ENCODE results near the gene KIF23. TPM values are rescaled to one million over a fixed set of nuclear protein-coding genes. Genes with fewer than 3 reads are reported as not detected.

KIF23 gene
- total RNA-seq: 37.8 to 43.5 TPM (median 38.7 TPM) in 3 replicates

DNA sequence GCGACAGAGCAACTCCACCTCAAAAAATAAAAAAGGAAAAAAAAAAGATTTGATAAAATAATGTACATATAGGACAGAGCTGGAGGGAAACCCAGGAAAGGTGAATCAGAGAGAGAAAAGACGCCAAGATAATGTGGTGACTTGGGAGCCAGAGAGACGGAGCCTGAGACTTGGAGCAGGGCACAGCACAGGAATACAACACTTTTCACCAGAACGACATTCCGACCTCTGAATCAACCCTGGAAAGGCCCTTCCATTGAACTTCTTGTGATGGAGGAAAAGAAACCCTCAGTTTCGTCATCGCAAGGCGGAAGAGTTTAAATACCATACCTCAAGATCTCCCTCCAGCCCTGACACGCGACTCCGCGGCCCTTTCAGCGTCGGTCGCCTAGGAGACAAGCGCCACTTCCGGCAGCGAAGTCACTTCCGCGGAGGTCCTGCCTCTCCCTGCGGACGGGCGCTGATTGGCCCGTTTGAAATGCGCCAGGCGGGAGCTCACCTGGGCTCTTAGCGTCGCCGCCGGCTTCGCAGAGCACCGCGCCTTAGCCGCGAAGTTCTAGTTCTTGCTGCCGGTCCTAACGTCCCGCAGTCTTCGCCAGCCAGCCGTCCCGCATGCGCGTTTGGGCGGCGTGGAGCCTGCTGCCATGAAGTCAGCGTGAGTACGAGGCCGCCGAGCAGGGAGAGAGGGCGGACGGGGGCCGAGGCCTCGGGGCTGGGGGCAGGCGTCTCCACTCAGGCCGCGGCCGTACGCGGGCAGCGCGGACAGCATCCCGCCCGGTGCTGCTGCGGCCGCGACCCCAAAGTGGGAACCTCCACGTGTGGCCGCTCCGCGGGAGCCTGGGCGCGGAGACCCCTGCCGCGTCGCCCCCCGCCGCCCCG, at the start of gene KIF23:
Gene KIF23, plus strand, starts transcription at position 528 of the 879 bp plus-strand sequence. Its CDS starts 117 bp downstream, at position 645.
- Mint-ChIP-seq H3K9me3 (no peaks in the 10 kb centered on the region), H3K4me1 (peaks cover 38% of the 10 kb centered on the region), H3K4me3 (peak within 1 kb of the TSS; percentile 85), H3K36me3 (peaks cover 10% of the 10 kb centered on the region), H3K27me3 (ENCODE audit: low read depth) (no peaks in the 10 kb centered on the region), H3K27ac (peak within 1 kb of the TSS; percentile 98)
- TF ChIP-seq, protein P1, sequence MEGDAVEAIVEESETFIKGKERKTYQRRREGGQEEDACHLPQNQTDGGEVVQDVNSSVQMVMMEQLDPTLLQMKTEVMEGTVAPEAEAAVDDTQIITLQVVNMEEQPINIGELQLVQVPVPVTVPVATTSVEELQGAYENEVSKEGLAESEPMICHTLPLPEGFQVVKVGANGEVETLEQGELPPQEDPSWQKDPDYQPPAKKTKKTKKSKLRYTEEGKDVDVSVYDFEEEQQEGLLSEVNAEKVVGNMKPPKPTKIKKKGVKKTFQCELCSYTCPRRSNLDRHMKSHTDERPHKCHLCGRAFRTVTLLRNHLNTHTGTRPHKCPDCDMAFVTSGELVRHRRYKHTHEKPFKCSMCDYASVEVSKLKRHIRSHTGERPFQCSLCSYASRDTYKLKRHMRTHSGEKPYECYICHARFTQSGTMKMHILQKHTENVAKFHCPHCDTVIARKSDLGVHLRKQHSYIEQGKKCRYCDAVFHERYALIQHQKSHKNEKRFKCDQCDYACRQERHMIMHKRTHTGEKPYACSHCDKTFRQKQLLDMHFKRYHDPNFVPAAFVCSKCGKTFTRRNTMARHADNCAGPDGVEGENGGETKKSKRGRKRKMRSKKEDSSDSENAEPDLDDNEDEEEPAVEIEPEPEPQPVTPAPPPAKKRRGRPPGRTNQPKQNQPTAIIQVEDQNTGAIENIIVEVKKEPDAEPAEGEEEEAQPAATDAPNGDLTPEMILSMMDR (IDR thresholded peaks at IDR 0.05; ENCODE audit: unreplicated experiment): no peak
- peak; percentile 90 to 94 for DNase-seq (ENCODE audit: low spot score in 2 of 2, unreplicated experiment in 2 of 2)

DNA sequence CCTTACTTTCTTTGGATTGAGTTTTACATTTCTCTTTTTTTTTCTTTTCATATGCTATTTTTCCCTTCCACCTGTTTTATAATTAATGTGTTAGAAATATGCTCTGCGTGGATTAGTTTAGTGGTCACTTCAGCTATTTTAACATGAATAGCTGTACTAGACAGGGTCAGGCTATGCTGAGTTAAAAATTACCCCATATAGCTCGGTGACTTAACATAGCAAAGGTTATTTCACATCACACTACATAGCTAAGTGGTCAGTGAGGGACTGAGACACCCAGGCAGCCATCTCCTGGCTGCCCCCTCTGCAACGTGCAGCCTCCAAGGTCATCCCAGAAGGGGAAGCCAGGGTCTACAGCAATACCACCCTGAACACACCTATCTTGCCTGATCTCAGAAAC, 46.9 kb upstream of the KIF23 start:
- Mint-ChIP-seq H3K27me3 (ENCODE audit: low read depth) (no peaks in the 10 kb centered on the region), H3K27ac (no peak overlapping the region), H3K36me3 (no peaks in the 10 kb centered on the region), H3K4me1 (no peaks in the 10 kb centered on the region), H3K9me3 (peaks cover 15% of the 10 kb centered on the region), H3K4me3 (no peak overlapping the region)
- DNase-seq (ENCODE audit: low spot score in 2 of 2, unreplicated experiment in 2 of 2): no peak
- TF ChIP-seq, protein P1 (IDR thresholded peaks at IDR 0.05; ENCODE audit: unreplicated experiment): no peak

DNA sequence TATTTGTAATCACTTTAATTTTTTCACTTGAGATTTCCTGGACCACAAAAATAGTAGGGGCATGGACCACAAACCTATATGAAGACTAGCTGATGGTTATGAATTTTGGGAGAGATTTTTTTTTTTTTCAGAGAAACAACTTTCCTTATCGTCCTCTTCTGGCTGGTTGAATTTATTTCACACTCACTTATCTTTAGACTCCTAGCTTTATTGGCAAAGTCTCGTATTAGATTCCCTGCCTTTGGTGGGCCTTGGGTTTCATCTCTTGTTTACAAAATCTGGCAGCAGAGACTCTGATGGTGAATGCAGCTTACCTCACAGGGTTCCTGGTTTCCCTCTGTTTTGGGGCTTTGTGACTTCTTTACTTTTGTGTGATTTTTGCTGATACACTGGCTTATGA, 44.5 kb upstream of the KIF23 start:
- TF ChIP-seq, protein P1 (IDR thresholded peaks at IDR 0.05; ENCODE audit: unreplicated experiment): no peak
- H3K27me3 Mint-ChIP-seq (ENCODE audit: low read depth): no peaks in the 10 kb centered on the region
- H3K27ac Mint-ChIP-seq: no peak overlapping the region
- H3K9me3 Mint-ChIP-seq: peaks cover 21% of the 10 kb centered on the region
- no peaks in the 10 kb centered on the region for H3K4me1 Mint-ChIP-seq
- H3K4me3 Mint-ChIP-seq: no peak overlapping the region
- H3K36me3 Mint-ChIP-seq: no peaks in the 10 kb centered on the region
- DNase-seq (ENCODE audit: low spot score in 2 of 2, unreplicated experiment in 2 of 2): no peak

DNA sequence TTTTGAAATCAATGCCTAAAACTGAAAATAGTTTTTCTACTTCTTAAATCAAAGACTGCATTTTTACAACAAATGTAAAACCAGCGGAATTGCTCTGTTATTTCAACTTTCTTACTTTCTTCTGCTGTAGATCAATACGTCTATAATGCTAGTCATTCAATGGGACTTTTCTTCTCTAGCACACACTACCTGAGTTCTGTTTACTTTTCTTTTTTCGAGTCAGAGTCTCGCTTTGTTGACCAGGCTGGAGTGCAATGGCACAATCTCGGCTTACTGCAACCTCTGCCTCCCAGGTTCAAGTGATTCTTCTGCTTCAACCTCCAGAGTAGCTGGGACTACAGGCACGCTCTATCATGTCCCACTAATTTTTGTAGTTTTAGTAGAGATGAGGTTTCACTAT, 40.7 kb upstream of the KIF23 start:
- no peak for DNase-seq (ENCODE audit: low spot score in 2 of 2, unreplicated experiment in 2 of 2)
- peaks cover 2% of the 10 kb centered on the region for H3K4me1 Mint-ChIP-seq
- no peaks in the 10 kb centered on the region for H3K36me3 Mint-ChIP-seq
- TF ChIP-seq, protein P1 (IDR thresholded peaks at IDR 0.05; ENCODE audit: unreplicated experiment): no peak
- H3K27me3 Mint-ChIP-seq (ENCODE audit: low read depth): no peaks in the 10 kb centered on the region
- peaks cover 8% of the 10 kb centered on the region for H3K9me3 Mint-ChIP-seq
- H3K4me3 Mint-ChIP-seq: no peak overlapping the region
- H3K27ac Mint-ChIP-seq: no peak overlapping the region

DNA sequence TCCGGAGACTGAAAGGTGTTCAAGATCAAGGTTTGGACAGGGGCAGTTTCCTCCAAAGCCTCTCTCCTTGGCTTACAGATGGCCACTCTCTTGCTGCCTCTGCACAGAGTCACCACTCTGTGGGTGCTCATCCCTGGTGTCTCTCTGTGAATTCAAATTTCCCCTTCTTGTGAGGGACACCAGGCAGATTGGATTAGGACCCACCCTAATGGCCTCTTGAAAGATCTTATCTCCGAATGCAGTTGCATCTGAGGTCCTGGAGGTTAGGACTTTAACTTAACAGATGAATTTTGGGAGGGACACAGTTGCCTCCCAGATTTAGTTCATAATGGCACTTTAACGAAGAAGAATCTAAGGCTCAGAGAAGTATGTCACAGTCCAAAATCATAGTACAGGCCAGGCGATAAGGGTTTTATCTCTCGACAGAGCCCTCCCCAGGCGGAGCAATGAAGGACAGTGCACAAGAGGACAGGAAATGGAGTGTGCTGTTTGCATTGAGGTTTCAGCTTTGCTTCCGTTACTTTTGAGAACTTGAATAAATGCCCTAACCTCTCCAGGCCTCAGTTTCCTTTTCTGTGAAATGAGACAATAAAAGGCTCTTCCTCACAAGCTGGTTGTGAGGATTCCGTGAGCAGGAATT, 38.9 kb upstream of the KIF23 start:
- Mint-ChIP-seq H3K4me1 (peaks cover 2% of the 10 kb centered on the region), H3K36me3 (no peaks in the 10 kb centered on the region), H3K4me3 (no peak overlapping the region), H3K9me3 (peaks cover 7% of the 10 kb centered on the region), H3K27ac (no peak overlapping the region), H3K27me3 (ENCODE audit: low read depth) (no peaks in the 10 kb centered on the region)
- DNase-seq (ENCODE audit: low spot score in 2 of 2, unreplicated experiment in 2 of 2): no peak
- TF ChIP-seq, protein P1 (IDR thresholded peaks at IDR 0.05; ENCODE audit: unreplicated experiment): no peak
